Measurements from ENCODE around the gene LUC7L2. TPM values are rescaled to one million over a fixed set of nuclear protein-coding genes. Genes with fewer than 3 reads are reported as not detected.
"Not testable (repeated sequence)": the region's sequence is repeated elsewhere in the genome, so short reads cannot be mapped to it uniquely, and the experiment has no call there.

LUC7L2 gene
- total RNA-seq, 1 donor from 2014 or later, result 45.2 TPM

DNA sequence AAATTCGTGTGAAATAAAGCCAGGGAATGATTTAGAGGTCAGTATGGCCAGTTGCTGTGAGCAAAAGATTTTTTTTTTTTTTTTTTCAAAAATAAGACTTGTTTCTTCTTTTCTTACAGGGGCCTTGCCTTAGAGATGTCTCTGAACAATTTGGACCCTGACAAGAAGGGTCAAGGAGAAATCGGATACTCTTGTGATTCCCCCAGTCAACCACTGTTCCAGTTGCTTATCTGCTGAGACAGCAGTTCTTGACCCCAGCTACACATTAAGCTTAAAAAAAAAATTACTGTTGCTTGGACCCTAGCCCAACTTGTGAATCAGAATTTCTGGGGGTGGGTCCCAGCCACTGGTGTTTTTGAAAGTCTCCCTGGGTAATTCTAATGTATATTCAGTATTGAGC lies 30.6 kb upstream of the LUC7L2 start:
- TF ChIP-seq, protein P1, sequence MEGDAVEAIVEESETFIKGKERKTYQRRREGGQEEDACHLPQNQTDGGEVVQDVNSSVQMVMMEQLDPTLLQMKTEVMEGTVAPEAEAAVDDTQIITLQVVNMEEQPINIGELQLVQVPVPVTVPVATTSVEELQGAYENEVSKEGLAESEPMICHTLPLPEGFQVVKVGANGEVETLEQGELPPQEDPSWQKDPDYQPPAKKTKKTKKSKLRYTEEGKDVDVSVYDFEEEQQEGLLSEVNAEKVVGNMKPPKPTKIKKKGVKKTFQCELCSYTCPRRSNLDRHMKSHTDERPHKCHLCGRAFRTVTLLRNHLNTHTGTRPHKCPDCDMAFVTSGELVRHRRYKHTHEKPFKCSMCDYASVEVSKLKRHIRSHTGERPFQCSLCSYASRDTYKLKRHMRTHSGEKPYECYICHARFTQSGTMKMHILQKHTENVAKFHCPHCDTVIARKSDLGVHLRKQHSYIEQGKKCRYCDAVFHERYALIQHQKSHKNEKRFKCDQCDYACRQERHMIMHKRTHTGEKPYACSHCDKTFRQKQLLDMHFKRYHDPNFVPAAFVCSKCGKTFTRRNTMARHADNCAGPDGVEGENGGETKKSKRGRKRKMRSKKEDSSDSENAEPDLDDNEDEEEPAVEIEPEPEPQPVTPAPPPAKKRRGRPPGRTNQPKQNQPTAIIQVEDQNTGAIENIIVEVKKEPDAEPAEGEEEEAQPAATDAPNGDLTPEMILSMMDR (IDR thresholded peaks at IDR 0.05; ENCODE audit: borderline replicate concordance), result no peak
- no peaks in the 10 kb centered on the region for H3K27me3 ChIP-seq (ENCODE audit: low read depth)
- no peaks in the 10 kb centered on the region for H3K9me3 ChIP-seq (replicated peaks)
- H3K4me1 ChIP-seq, result no peaks in the 10 kb centered on the region
- intact Hi-C loops (cut with micrococcal nuclease), result no loop called here
- H3K4me3 ChIP-seq, result no peak overlapping the region
- no peak overlapping the region for H3K27ac ChIP-seq (replicated peaks)
- no peak for DNase-seq
- H3K36me3 ChIP-seq, result no peaks in the 10 kb centered on the region

DNA sequence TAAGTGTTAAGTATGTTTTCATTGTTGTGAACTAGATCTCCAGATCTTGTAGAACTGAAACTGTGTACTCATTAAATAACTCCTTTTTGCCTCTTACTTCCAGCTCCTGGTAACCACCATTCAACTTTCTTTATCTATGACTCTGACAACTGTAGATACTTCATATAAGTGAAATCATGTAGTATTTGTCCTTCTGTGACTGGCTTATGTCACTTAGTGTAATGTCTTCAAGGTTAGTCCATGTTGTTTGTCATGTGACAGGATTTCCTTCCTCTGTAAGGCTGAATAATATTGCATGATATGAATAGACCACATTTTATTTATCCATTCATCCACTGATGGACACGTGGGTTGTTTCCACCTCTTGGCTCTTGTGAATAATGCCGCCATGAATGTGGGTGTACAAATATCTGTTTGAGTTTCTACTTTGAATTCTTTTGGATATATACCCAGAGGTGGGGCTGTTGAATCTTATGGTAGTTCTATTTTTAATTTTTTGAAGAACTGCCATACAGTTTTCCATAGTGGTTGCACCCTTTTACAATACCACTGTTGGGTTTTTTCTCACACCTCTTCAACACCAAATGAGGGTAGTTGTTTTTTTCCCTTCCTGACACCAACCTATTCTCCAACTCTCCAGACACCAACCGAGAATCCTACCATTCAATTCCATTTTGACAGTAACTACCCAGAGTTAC lies 29.2 kb upstream of the LUC7L2 start:
- TF ChIP-seq, protein P1 (IDR thresholded peaks at IDR 0.05; ENCODE audit: borderline replicate concordance), result no peak
- Histone ChIP-seq H3K36me3 (no peaks in the 10 kb centered on the region), H3K27me3 (ENCODE audit: low read depth) (no peaks in the 10 kb centered on the region), H3K27ac (replicated peaks) (no peak overlapping the region), H3K4me1 (no peaks in the 10 kb centered on the region), H3K4me3 (no peak overlapping the region), H3K9me3 (replicated peaks) (no peaks in the 10 kb centered on the region)
- intact Hi-C loops (cut with micrococcal nuclease), result no loop called here
- DNase-seq, result no peak

DNA sequence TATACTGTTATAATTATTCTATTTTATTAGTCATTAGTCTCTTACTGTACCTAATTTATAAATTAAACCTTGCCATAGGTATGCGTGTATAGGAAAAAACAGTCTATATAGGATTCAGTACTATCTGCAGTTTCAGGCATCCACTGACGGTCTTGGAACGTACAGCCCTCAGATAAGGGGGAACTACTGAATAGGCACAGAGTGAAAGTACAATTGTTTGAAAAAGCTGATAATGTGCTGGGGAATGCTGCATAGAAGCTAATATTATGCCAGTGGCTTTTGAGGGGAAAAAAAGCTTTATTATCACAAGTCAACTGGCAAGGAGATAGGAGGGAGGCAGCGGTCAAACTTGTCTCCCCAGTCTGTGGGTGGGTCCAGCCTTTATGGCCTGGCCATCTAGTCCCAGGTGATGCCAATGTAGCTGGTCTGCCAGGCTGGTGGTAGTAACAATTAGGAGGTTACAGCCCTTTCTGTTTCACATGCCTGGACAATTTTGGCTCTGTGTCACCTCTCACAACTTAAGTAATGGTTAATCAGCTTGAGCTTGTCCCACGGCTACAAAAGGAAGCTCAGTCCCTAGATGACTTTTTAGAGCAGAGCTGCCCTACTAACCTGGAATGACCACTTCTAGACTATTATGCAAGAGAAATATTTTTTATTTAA lies 26.9 kb upstream of the LUC7L2 start:
- no peaks in the 10 kb centered on the region for H3K4me1 ChIP-seq
- H3K36me3 ChIP-seq, result no peaks in the 10 kb centered on the region
- H3K4me3 ChIP-seq, result no peak overlapping the region
- H3K27ac ChIP-seq (replicated peaks), result no peak overlapping the region
- no peaks in the 10 kb centered on the region for H3K27me3 ChIP-seq (ENCODE audit: low read depth)
- H3K9me3 ChIP-seq (replicated peaks), result no peaks in the 10 kb centered on the region
- intact Hi-C loops (cut with micrococcal nuclease), result no loop called here
- TF ChIP-seq, protein P1 (IDR thresholded peaks at IDR 0.05; ENCODE audit: borderline replicate concordance), result no peak
- DNase-seq, result no peak

DNA sequence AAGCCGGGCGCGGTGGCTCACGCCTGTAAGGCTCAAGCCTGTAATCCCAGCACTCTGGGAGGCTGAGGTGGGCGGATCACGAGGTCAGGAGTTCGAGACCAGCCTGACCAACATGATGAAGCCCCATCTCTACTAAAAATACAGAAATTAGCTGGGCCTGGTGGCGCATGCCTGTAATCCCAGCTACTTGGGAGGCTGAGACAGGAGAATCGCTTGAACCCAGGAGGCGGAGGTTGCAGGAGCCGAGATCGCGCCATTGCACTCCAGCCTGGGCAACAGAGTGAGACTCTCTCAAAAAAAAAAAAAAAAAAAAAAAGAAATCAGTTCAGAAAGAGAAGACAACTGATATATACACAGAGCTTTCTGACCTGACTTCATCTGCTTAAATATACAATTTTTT lies 26.3 kb upstream of the LUC7L2 start:
- H3K36me3 ChIP-seq; DNase-seq; H3K4me3 ChIP-seq; H3K27ac ChIP-seq (replicated peaks); H3K9me3 ChIP-seq (replicated peaks); H3K4me1 ChIP-seq; intact Hi-C loops (cut with micrococcal nuclease); H3K27me3 ChIP-seq (ENCODE audit: low read depth): not testable (repeated sequence)

DNA sequence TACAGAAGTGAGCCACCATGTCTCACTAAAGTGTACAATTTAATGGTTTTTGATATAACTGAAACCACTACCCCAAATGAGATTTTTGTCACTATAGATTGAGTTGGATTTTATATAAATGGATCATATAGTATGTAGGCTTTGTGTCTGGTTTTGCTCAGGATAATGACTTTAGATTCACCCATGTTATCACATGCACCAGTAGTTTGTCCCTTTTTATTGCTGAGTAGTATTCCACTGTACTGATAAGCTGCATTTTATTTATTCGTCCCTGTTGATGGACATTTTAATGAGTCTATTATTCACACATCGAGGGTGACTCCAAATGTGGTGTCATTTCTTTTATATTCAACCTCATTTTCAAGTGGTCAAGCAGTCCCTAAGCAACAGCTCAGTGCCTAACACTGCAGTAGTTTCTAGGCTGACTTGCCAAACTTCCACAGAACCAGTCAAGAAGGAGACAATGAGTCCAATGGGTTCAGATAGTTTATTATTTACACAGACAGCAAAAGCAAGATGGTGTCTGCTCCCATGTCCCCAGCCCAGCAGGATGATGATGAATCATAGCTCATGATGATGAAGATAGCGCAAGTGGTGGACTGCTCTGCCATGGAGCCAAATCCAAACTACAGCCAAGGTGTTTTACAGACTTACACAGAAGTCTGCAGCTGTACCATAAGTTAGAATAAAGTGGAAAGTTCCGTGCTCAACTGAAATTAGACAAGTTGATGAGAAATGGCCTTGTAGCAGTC lies 25.1 kb upstream of the LUC7L2 start:
- H3K27ac ChIP-seq (replicated peaks), result no peak overlapping the region
- intact Hi-C loops (cut with micrococcal nuclease), result no loop called here
- TF ChIP-seq, protein P1 (IDR thresholded peaks at IDR 0.05; ENCODE audit: borderline replicate concordance), result no peak
- no peak for DNase-seq
- H3K27me3 ChIP-seq (ENCODE audit: low read depth), result no peaks in the 10 kb centered on the region
- no peaks in the 10 kb centered on the region for H3K4me1 ChIP-seq
- H3K36me3 ChIP-seq, result no peaks in the 10 kb centered on the region
- H3K9me3 ChIP-seq (replicated peaks), result peaks cover 5% of the 10 kb centered on the region
- H3K4me3 ChIP-seq, result no peak overlapping the region
